ENCODE results near the gene OR9G4.

GRCh38 chr11:56698795-56699194 is 49.7 kb downstream of the OR9G4 start, which contains the start of gene OR9G1:
- TF ChIP-seq EZH2 (IDR thresholded peaks at IDR 0.05; ENCODE audit: borderline replicate concordance, control insufficient read depth, low read depth, low read length), result no peak
- TF ChIP-seq IKZF1 (conservative IDR thresholded peaks at IDR 0.05), result no peak
- no peak for TF ChIP-seq CEBPB (IDR thresholded peaks at IDR 0.05; ENCODE audit: borderline replicate concordance in 1 of 2, low read depth in 2 of 2, low read length in 2 of 2)
- TF ChIP-seq SMC3 (IDR thresholded peaks at IDR 0.05; ENCODE audit: borderline replicate concordance, low read length), result no peak

Measured in GM12878 (cell line).